WTC11 (cell line): ENCODE results near the gene CLTA. TPM values are rescaled to one million over a fixed set of nuclear protein-coding genes. Genes with fewer than 3 reads are reported as not detected.

Experiments used
- ATAC-seq: fragments of 200-7000 bp; cut with Tn5 transposase; 2 replicates; pipeline ENCODE4 v1.10.0; 2021; ENCODE audit warnings: mild to moderate bottlenecking, moderate library complexity
- CTCF ChIA-PET: fragments of 300-600 bp; sonication (Branson Sonifier 250); formaldehyde crosslinking; loops from one replicate; lab custom pipeline; 2021; ENCODE audit warnings: antibody characterized with exemption; lab: Charles Lee
- POLR2A ChIA-PET: fragments of 350-600 bp; sonication (Branson Sonifier 250); formaldehyde crosslinking; loops from one replicate; lab custom pipeline; 2021; ENCODE audit warnings: antibody characterized with exemption; lab: Charles Lee
- DNase-seq: peaks from one replicate; pipeline ENCODE4 v3.0.0; 2021; ENCODE audit warnings: low spot score
- H3K27ac Mint-ChIP-seq: 2 replicates; pipeline ENCODE4 v1.8.0; 2021; ENCODE audit warnings: mixed read lengths
- H3K27me3 Mint-ChIP-seq: 2 replicates; pipeline ENCODE4 v1.8.0; 2021; ENCODE audit warnings: low read depth, mild to moderate bottlenecking, moderate library complexity, mixed read lengths
- H3K36me3 Mint-ChIP-seq: 2 replicates; pipeline ENCODE4 v1.8.0; 2021; ENCODE audit warnings: mixed read lengths
- H3K4me1 Mint-ChIP-seq: 2 replicates; pipeline ENCODE4 v1.8.0; 2022; ENCODE audit warnings: mixed read lengths
- H3K4me3 Mint-ChIP-seq: 2 replicates; pipeline ENCODE4 v1.8.0; 2021; ENCODE audit warnings: mild to moderate bottlenecking, moderate library complexity, mixed read lengths
- H3K9me3 Mint-ChIP-seq: 2 replicates; pipeline ENCODE4 v1.8.0; 2021; ENCODE audit warnings: mixed read lengths
- ATF1 ChIP-seq: sonication (generic); formaldehyde crosslinking; IDR thresholded peaks from 2 replicates; pipeline ENCODE4 v1.8.1; 2023; ENCODE audit warnings: mild to moderate bottlenecking, moderate library complexity, missing genetic modification reagents
- ESRRA ChIP-seq: sonication (generic); formaldehyde crosslinking; IDR thresholded peaks from 2 replicates; pipeline ENCODE4 v1.8.1; 2022; ENCODE audit warnings: mild to moderate bottlenecking, missing genetic modification reagents, borderline replicate concordance
- FOXJ3 ChIP-seq: sonication (generic); formaldehyde crosslinking; IDR thresholded peaks from 2 replicates; pipeline ENCODE4 v1.9.0; 2021; ENCODE audit warnings: missing genetic modification reagents, mild to moderate bottlenecking, borderline replicate concordance
- GRHL2 ChIP-seq: fragments of 250-450 bp; sonication (Bioruptor Pico); IDR thresholded peaks from 2 replicates; pipeline ENCODE4 v1.8.0; 2022; ENCODE audit warnings: mild to moderate bottlenecking, moderate library complexity; ENCODE audit not compliant: insufficient replicate concordance, severe bottlenecking
- GTF2I ChIP-seq: fragments of 250-450 bp; sonication (Bioruptor Pico); conservative IDR thresholded peaks from 2 replicates; pipeline ENCODE4 v1.4.0; 2021; ENCODE audit warnings: mild to moderate bottlenecking
- IRF2 ChIP-seq: sonication (generic); formaldehyde crosslinking; IDR thresholded peaks from 2 replicates; pipeline ENCODE4 v1.8.0; 2022; ENCODE audit warnings: low read depth, missing genetic modification reagents, borderline replicate concordance
- PRRX2 ChIP-seq: fragments of 250-450 bp; sonication (Bioruptor Pico); IDR thresholded peaks from 2 replicates; pipeline ENCODE4 v1.8.0; 2021; ENCODE audit warnings: mild to moderate bottlenecking
- TCF7 ChIP-seq: sonication (generic); formaldehyde crosslinking; IDR thresholded peaks from 2 replicates; pipeline ENCODE4 v1.8.0; 2022; ENCODE audit warnings: mild to moderate bottlenecking, low read depth, missing genetic modification reagents, moderate library complexity
- TEAD1 ChIP-seq: sonication (generic); formaldehyde crosslinking; IDR thresholded peaks from 2 replicates; pipeline ENCODE4 v1.8.0; 2022; ENCODE audit warnings: mild to moderate bottlenecking, missing genetic modification reagents
- ZNF219 ChIP-seq: sonication (generic); formaldehyde crosslinking; IDR thresholded peaks from 2 replicates; pipeline ENCODE4 v1.8.0; 2023; ENCODE audit warnings: missing genetic modification reagents, mild to moderate bottlenecking, borderline replicate concordance
- ZNF232 ChIP-seq: sonication (generic); formaldehyde crosslinking; IDR thresholded peaks from 2 replicates; pipeline ENCODE4 v1.8.0; 2022; ENCODE audit warnings: mild to moderate bottlenecking, missing genetic modification reagents
- total RNA-seq: library from RNA; stranded (reverse); gene quantifications from 3 replicates; pipeline ENCODE4 v1.2.3, GENCODE V29; 2021
- TF ChIP-seq, protein P1 (sequence below): sonication (generic); formaldehyde crosslinking; IDR thresholded peaks from 2 replicates; pipeline ENCODE4 v1.8.0; 2023; ENCODE audit warnings: missing genetic modification reagents
- TF ChIP-seq, protein P2 (sequence below): fragments of 250-450 bp; sonication (Bioruptor Pico); conservative IDR thresholded peaks from 2 replicates; pipeline ENCODE4 v1.9.0; 2021; ENCODE audit warnings: mild to moderate bottlenecking
- TF ChIP-seq, protein P3 (sequence below): sonication (generic); formaldehyde crosslinking; IDR thresholded peaks from 2 replicates; pipeline ENCODE4 v1.8.1; 2023; ENCODE audit warnings: mild to moderate bottlenecking, missing genetic modification reagents, borderline replicate concordance
- TF ChIP-seq, protein P4 (sequence below): fragments of 250-450 bp; sonication (Bioruptor Pico); IDR thresholded peaks from 2 replicates; pipeline ENCODE4 v1.8.0; 2021; ENCODE audit warnings: mild to moderate bottlenecking
- TF ChIP-seq, protein P5 (sequence below): sonication (generic); formaldehyde crosslinking; IDR thresholded peaks from 2 replicates; pipeline ENCODE4 v1.8.1; 2023; ENCODE audit warnings: mild to moderate bottlenecking, missing genetic modification reagents, moderate library complexity
- TF ChIP-seq, protein P6 (sequence below): sonication (generic); formaldehyde crosslinking; IDR thresholded peaks from 2 replicates; pipeline ENCODE4 v1.8.0; 2023; ENCODE audit warnings: mild to moderate bottlenecking, missing genetic modification reagents
- TF ChIP-seq, protein P7 (sequence below): sonication (generic); formaldehyde crosslinking; IDR thresholded peaks from 2 replicates; pipeline ENCODE4 v1.8.1; 2022; ENCODE audit warnings: low read depth, missing genetic modification reagents, borderline replicate concordance

Gene CLTA
- total RNA-seq, 1 experiment from 2014 or later = 213 TPM

DNA sequence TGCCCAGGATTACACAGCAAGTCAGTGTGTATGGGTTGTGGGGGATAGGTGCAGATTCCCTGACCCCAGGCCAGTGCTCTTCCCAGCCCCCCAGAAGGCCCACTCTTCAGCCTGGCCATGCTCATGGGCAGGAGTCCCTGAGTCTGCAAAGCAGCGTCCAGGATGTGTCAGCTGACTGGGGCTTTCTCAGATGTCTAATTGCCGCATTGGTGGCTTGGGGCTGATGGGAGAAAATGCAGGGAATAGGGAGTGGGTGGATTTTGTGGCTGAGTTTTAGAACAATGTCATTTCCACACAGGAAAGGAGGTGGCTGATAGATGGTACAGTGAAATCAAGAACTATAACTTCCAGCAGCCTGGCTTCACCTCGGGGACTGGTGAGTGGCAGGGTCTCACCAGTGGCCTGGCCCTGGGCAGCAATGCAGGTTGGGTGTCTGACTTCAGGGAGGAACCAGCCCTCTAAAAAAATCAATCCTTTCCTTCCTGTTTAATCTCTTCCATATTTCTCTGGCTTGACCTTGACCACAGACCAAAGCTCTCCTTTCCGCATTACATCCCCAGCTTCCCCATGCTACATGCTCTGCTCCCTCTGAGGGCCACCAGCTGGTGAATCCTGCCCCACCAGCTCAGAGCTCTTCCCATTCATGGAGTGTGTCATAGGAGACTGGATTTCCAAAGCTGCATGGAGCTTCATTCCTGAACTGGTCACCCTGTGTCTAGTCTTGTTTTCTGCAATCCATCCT, 40.0 kb upstream of the CLTA start:
- Mint-ChIP-seq H3K27ac (no peak overlapping the region), H3K4me1 (peaks cover 6% of the 10 kb centered on the region; the same call in 1 of the 2 replicates), H3K9me3 (peaks cover 12% of the 10 kb centered on the region), H3K36me3 (peaks cover 10% of the 10 kb centered on the region), H3K27me3 (peaks cover 7% of the 10 kb centered on the region), H3K4me3 (no peak overlapping the region)
- ChIA-PET POLR2A (interaction anchor here (2.2 kb wide), 1 partner anchor 13 kb away, joined by 8 read pairs; no protein-coding TSS in a partner anchor), CTCF (no interaction called here)
- DNase-seq = no peak
- TF ChIP-seq PRRX2 (CRISPR knock-in tag) (no peak), GRHL2 (no peak), FOXJ3 (CRISPR knock-in tag) (no peak), IRF2 (no peak)
- TF ChIP-seq, protein P1, sequence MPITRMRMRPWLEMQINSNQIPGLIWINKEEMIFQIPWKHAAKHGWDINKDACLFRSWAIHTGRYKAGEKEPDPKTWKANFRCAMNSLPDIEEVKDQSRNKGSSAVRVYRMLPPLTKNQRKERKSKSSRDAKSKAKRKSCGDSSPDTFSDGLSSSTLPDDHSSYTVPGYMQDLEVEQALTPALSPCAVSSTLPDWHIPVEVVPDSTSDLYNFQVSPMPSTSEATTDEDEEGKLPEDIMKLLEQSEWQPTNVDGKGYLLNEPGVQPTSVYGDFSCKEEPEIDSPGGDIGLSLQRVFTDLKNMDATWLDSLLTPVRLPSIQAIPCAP = no peak
- ATAC-seq = no peak

DNA sequence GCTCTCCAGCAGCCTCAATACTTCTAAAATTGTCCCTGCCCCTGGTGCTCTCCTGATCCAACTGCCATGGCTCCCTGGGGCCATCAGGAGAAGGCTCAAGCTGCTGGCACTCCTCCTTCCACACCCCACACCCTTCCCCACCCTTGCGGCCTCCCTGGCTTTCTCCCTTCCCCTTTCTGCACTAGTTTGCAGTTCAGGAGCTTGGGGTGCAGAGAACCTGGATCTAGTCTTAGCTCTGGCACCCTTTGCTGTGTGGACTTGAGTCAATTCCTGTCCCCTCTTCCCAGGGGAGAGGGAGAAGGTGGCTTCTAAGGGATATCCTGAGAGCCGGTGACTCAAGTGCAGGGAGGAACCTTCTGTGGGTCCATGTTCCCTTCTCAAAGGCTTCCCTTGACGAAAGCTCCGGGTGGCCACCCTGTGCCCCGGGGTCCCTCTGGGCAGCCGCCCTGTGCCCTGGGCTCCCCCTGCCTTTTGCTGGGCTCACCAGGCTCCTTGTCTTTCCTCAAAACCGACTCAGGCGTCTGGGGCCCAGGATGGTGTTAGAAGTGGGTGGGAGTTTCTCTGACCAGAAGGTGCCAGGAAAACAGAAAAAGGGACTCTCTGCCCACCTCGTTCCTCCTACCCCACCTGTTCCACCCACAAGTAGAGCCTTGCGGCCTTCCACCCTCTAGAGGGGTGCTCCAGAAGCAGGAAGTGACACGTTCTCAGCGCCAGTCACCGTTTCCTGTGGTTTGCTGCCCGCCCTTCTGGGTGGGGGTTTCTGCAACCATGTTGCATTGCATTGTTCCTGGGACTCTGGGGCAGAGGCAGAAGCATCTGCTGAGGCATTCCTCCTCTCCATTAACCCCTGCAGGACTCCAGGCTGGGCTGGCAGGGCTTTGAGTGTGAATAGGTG, 39.2 kb upstream of the CLTA start:
- Mint-ChIP-seq H3K27me3 (no peaks in the 10 kb centered on the region; the same call in 1 of the 2 replicates), H3K36me3 (peaks cover 5% of the 10 kb centered on the region), H3K9me3 (peaks cover 7% of the 10 kb centered on the region), H3K27ac (no peak overlapping the region), H3K4me1 (peaks cover 6% of the 10 kb centered on the region; the same call in 1 of the 2 replicates), H3K4me3 (no peak overlapping the region)
- ATAC-seq (no peak; the same call in 1 of the 2 replicates), DNase-seq (no peak)
- ChIA-PET CTCF (interaction anchor here (1.1 to 1.2 kb wide), 2 partner anchors 15 to 206 kb away, joined by 3 read pairs; no protein-coding TSS in a partner anchor), POLR2A (interaction anchor here (2.2 kb wide), 1 partner anchor 12 kb away, joined by 8 read pairs; no protein-coding TSS in a partner anchor)
- TF ChIP-seq, protein P2, sequence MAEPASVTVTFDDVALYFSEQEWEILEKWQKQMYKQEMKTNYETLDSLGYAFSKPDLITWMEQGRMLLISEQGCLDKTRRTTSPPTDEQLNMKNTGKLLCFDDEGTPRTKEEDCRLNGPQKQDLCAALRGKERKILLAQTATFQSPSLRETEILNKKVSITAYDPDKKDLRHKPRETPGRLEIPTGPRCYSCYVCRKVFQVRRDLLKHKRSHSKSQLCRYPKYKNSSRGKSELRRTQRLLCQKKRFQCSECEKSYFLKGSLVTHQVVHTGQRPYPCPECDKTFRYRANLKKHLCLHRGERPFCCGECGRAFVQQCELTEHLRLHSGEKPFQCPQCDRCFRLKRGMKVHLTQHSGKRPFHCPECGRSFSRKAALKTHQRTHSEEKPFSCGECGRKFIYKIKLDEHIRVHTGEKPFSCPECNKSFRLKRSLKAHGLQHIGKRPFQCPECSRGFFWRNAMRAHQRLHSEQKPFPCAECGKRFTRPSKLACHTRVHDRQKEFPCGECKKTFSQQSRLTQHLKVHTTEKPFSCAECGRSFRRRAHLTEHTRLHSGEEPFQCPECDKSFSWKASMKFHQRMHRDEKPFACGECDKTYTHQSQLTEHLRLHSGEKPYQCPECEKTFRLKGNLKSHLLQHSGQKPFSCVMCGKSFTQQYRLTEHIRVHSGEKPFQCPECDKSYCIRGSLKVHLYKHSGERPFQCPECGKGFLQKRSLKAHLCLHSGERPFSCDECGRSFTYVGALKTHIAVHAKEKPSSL (CRISPR knock-in tag) = no peak
- TF ChIP-seq ZNF232 (CRISPR knock-in tag) (no peak), ATF1 (CRISPR knock-in tag) (no peak), ESRRA (CRISPR knock-in tag) (no peak), GTF2I (CRISPR knock-in tag) (no peak), TCF7 (no peak), FOXJ3 (CRISPR knock-in tag) (no peak), TEAD1 (CRISPR knock-in tag) (no peak), ZNF219 (CRISPR knock-in tag) (no peak), GRHL2 (no peak)
- TF ChIP-seq, protein P3, sequence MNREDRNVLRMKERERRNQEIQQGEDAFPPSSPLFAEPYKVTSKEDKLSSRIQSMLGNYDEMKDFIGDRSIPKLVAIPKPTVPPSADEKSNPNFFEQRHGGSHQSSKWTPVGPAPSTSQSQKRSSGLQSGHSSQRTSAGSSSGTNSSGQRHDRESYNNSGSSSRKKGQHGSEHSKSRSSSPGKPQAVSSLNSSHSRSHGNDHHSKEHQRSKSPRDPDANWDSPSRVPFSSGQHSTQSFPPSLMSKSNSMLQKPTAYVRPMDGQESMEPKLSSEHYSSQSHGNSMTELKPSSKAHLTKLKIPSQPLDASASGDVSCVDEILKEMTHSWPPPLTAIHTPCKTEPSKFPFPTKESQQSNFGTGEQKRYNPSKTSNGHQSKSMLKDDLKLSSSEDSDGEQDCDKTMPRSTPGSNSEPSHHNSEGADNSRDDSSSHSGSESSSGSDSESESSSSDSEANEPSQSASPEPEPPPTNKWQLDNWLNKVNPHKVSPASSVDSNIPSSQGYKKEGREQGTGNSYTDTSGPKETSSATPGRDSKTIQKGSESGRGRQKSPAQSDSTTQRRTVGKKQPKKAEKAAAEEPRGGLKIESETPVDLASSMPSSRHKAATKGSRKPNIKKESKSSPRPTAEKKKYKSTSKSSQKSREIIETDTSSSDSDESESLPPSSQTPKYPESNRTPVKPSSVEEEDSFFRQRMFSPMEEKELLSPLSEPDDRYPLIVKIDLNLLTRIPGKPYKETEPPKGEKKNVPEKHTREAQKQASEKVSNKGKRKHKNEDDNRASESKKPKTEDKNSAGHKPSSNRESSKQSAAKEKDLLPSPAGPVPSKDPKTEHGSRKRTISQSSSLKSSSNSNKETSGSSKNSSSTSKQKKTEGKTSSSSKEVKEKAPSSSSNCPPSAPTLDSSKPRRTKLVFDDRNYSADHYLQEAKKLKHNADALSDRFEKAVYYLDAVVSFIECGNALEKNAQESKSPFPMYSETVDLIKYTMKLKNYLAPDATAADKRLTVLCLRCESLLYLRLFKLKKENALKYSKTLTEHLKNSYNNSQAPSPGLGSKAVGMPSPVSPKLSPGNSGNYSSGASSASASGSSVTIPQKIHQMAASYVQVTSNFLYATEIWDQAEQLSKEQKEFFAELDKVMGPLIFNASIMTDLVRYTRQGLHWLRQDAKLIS (CRISPR knock-in tag) = no peak
- TF ChIP-seq, protein P4, sequence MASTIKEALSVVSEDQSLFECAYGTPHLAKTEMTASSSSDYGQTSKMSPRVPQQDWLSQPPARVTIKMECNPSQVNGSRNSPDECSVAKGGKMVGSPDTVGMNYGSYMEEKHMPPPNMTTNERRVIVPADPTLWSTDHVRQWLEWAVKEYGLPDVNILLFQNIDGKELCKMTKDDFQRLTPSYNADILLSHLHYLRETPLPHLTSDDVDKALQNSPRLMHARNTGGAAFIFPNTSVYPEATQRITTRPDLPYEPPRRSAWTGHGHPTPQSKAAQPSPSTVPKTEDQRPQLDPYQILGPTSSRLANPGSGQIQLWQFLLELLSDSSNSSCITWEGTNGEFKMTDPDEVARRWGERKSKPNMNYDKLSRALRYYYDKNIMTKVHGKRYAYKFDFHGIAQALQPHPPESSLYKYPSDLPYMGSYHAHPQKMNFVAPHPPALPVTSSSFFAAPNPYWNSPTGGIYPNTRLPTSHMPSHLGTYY (CRISPR knock-in tag) = no peak
- TF ChIP-seq, protein P5, sequence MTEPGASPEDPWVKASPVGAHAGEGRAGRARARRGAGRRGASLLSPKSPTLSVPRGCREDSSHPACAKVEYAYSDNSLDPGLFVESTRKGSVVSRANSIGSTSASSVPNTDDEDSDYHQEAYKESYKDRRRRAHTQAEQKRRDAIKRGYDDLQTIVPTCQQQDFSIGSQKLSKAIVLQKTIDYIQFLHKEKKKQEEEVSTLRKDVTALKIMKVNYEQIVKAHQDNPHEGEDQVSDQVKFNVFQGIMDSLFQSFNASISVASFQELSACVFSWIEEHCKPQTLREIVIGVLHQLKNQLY (CRISPR knock-in tag) = no peak
- TF ChIP-seq, protein P6, sequence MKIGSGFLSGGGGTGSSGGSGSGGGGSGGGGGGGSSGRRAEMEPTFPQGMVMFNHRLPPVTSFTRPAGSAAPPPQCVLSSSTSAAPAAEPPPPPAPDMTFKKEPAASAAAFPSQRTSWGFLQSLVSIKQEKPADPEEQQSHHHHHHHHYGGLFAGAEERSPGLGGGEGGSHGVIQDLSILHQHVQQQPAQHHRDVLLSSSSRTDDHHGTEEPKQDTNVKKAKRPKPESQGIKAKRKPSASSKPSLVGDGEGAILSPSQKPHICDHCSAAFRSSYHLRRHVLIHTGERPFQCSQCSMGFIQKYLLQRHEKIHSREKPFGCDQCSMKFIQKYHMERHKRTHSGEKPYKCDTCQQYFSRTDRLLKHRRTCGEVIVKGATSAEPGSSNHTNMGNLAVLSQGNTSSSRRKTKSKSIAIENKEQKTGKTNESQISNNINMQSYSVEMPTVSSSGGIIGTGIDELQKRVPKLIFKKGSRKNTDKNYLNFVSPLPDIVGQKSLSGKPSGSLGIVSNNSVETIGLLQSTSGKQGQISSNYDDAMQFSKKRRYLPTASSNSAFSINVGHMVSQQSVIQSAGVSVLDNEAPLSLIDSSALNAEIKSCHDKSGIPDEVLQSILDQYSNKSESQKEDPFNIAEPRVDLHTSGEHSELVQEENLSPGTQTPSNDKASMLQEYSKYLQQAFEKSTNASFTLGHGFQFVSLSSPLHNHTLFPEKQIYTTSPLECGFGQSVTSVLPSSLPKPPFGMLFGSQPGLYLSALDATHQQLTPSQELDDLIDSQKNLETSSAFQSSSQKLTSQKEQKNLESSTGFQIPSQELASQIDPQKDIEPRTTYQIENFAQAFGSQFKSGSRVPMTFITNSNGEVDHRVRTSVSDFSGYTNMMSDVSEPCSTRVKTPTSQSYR (CRISPR knock-in tag) = no peak
- TF ChIP-seq, protein P7, sequence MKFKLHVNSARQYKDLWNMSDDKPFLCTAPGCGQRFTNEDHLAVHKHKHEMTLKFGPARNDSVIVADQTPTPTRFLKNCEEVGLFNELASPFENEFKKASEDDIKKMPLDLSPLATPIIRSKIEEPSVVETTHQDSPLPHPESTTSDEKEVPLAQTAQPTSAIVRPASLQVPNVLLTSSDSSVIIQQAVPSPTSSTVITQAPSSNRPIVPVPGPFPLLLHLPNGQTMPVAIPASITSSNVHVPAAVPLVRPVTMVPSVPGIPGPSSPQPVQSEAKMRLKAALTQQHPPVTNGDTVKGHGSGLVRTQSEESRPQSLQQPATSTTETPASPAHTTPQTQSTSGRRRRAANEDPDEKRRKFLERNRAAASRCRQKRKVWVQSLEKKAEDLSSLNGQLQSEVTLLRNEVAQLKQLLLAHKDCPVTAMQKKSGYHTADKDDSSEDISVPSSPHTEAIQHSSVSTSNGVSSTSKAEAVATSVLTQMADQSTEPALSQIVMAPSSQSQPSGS (CRISPR knock-in tag) = no peak
